Measurements from ENCODE around the gene APOBEC3H. TPM values are rescaled to one million over a fixed set of nuclear protein-coding genes. Genes with fewer than 3 reads are reported as not detected.
A peak's percentile ranks its signal among the peaks of the same experiment; 100 is the strongest.

Gene APOBEC3H
- total and polyA plus RNA-seq, 2 donors (not counting 3 experiments of a cell fraction or from before 2014, with no cell fraction given) = not detected

DNA sequence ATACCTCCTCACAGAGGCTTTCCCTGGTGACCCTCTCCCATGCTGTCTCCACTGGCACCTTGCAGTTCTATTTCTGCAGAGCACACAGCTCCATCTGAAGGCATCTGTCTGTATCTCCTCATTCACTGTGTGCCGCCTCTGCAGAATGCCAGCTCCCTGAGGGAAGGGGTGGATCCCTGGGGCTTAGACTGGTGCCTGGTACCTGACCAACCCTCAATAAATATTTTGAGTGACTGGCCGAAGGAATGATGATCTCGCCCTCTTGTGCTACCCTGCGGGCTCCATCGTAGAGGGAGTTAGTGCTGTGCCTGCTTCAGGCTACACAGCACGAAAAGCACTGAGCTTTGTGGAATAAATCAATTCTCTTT, 53.8 kb downstream of the APOBEC3H start:
- no peak for FAIRE-seq
- intact Hi-C loops (cut with micrococcal nuclease) = no loop called here
- Histone ChIP-seq H3K9me3 (replicated peaks; ENCODE audit: control insufficient read depth, insufficient read depth, low read length) (no peaks in the 10 kb centered on the region), H3K36me3 (ENCODE audit: control insufficient read depth in 2 of 2, extremely low read depth in 1 of 2, insufficient read depth in 2 of 2, low read length in 2 of 2) (no peaks in the 10 kb centered on the region), H3K9ac (replicated peaks; ENCODE audit: extremely low read depth, insufficient read depth, low read length) (no peak overlapping the region), H3K79me2 (ENCODE audit: control insufficient read depth, insufficient read depth, low read length) (no peaks in the 10 kb centered on the region), H3K27me3 (ENCODE audit: control insufficient read depth in 2 of 2, insufficient read depth in 2 of 2, low read length in 2 of 2) (peaks cover 18 to 24% of the 10 kb centered on the region in 2 experiments), H4K20me1 (replicated peaks; ENCODE audit: control insufficient read depth, extremely low read depth, insufficient read depth, low read length) (no peaks in the 10 kb centered on the region), H3K4me3 (replicated peaks in 1 of 3; ENCODE audit: insufficient read depth in 1 of 3, low read depth in 1 of 3, low read length in 3 of 3) (no peak overlapping the region), H3K27ac (ENCODE audit: insufficient read depth, low read depth, low read length) (no peak overlapping the region), H3K4me2 (ENCODE audit: insufficient read depth, low read length) (no peak overlapping the region), H2AFZ (ENCODE audit: low read depth, low read length) (no peak overlapping the region), H3K9me1 (replicated peaks; ENCODE audit: control insufficient read depth, extremely low read depth, insufficient read depth, low read length) (no peaks in the 10 kb centered on the region), H3K4me1 (ENCODE audit: control insufficient read depth, extremely low read depth, insufficient read depth, low read length) (peaks cover 5% of the 10 kb centered on the region)
- ChIA-PET POLR2A (interaction anchor here (2.8 kb wide), 1 partner anchor 168 kb away, joined by 14 read pairs; the partner anchor contains the start of gene RPL3), CTCF (interaction anchor here (0.9 to 1.0 kb wide), 2 partner anchors 18 to 160 kb away, joined by 3 to 4 read pairs; no protein-coding TSS in a partner anchor)
- BruUV-seq (replicated peaks) = no TSS peak
- no peak for DNase-seq (ENCODE audit: low read depth, low spot score)
- dilution Hi-C loops (cut with MboI; ENCODE audit: extremely low pct_ligation_motif_present, low sequenced_read_pairs) = no loop called here
- no peak for TF ChIP-seq JUN (IDR thresholded peaks at IDR 0.05; ENCODE audit: borderline replicate concordance, insufficient read depth, insufficient read length, low read depth)
- TF ChIP-seq GATA2 (IDR thresholded peaks at IDR 0.05; ENCODE audit: insufficient read depth, insufficient read length, low read depth, low read length) = no peak
- no peak for TF ChIP-seq EZH2 (IDR thresholded peaks at IDR 0.05; ENCODE audit: borderline replicate concordance, low read depth, low read length, severe bottlenecking)
- TF ChIP-seq POLR2A (IDR thresholded peaks at IDR 0.05; ENCODE audit: low read depth, low read length) = no peak

DNA sequence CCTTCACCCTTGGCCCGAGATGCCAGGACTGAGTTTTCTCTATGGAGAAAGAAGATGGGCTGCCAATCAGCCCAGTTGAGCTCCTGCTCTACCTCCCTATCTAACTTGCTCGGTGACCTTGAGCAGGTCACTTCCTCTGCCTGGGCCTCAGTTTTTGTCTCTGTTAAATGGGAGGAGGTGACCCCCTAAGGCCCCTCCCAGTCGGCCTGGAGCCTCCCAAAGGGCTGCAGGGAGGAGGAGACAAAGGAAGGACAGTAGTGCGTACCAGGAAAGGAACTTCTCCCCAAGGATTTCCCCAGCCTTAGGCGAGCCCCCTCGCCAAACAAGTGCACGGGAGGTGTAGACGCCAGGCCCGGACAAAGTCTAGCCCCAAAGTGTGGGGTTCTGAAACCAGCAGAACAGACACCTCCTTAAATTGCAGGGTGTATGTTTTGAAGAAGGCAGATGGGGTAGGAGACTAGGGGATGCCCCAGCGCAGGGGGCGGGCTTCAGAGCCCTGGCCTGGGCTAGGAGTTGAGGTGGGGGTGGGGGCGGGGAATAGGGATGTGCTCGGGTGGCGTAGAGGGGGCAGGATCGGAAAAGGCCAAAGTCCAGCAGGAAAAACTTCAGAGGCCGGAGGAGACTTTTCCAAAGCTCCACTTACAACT, 54.4 kb downstream of the APOBEC3H start:
- CTCF ChIA-PET = interaction anchor here (0.9 to 1.4 kb wide), 4 partner anchors 16 to 160 kb away, joined by 3 to 4 read pairs (median 4); no protein-coding TSS in a partner anchor
- intact Hi-C loops (cut with micrococcal nuclease) = no loop called here
- Histone ChIP-seq H3K36me3 (ENCODE audit: control insufficient read depth in 2 of 2, extremely low read depth in 1 of 2, insufficient read depth in 2 of 2, low read length in 2 of 2) (no peaks in the 10 kb centered on the region), H2AFZ (ENCODE audit: low read depth, low read length) (no peak overlapping the region), H3K27ac (ENCODE audit: insufficient read depth, low read depth, low read length) (no peak overlapping the region), H3K9ac (replicated peaks; ENCODE audit: extremely low read depth, insufficient read depth, low read length) (no peak overlapping the region), H3K9me3 (replicated peaks; ENCODE audit: control insufficient read depth, insufficient read depth, low read length) (no peaks in the 10 kb centered on the region), H4K20me1 (replicated peaks; ENCODE audit: control insufficient read depth, extremely low read depth, insufficient read depth, low read length) (no peaks in the 10 kb centered on the region), H3K27me3 (ENCODE audit: control insufficient read depth in 2 of 2, insufficient read depth in 2 of 2, low read length in 2 of 2) (peaks cover 22 to 25% of the 10 kb centered on the region in 2 experiments), H3K4me2 (ENCODE audit: insufficient read depth, low read length) (peak overlapping the region; percentile 71), H3K4me1 (ENCODE audit: control insufficient read depth, extremely low read depth, insufficient read depth, low read length) (no peaks in the 10 kb centered on the region), H3K79me2 (ENCODE audit: control insufficient read depth, insufficient read depth, low read length) (no peaks in the 10 kb centered on the region), H3K4me3 (replicated peaks in 1 of 3; ENCODE audit: insufficient read depth in 1 of 3, low read depth in 1 of 3, low read length in 3 of 3) (no peak overlapping the region), H3K9me1 (replicated peaks; ENCODE audit: control insufficient read depth, extremely low read depth, insufficient read depth, low read length) (no peaks in the 10 kb centered on the region)
- dilution Hi-C loops (cut with MboI; ENCODE audit: extremely low pct_ligation_motif_present, low sequenced_read_pairs) = no loop called here
- FAIRE-seq (no peak), DNase-seq (ENCODE audit: low read depth, low spot score) (no peak)
- no TSS peak for BruUV-seq (replicated peaks)
- POLR2A ChIA-PET = interaction anchor here (2.8 kb wide), 1 partner anchor 168 kb away, joined by 14 read pairs; the partner anchor contains the start of gene RPL3
- TF ChIP-seq FOS (IDR thresholded peaks at IDR 0.05; ENCODE audit: borderline replicate concordance, insufficient read depth, low read length) = no peak
- TF ChIP-seq GATA2 (IDR thresholded peaks at IDR 0.05; ENCODE audit: insufficient read depth, insufficient read length, low read depth, low read length) = no peak
